ENCODE data around the gene GALNT9.

GRCh38 chr12:132239796-132240668 is 89.4 kb downstream of the GALNT9 start:
- TF ChIP-seq CTCF (IDR thresholded peaks at IDR 0.05; ENCODE audit: poor library complexity) (no peak), EZH2 (IDR thresholded peaks at IDR 0.05; ENCODE audit: borderline replicate concordance) (no peak), EZH2phosphoT487 (IDR thresholded peaks at IDR 0.05; ENCODE audit: low read depth, severe bottlenecking, unreplicated experiment) (no peak)

All from hepatocyte (in vitro differentiated cells).